B cell (primary cell): ENCODE results near the gene GRIK3. TPM values are rescaled to one million over a fixed set of nuclear protein-coding genes. Genes with fewer than 3 reads are reported as not detected.

ENCODE experiments used
- ATAC-seq: fragments of 200-7000 bp; cut with Tn5 transposase; one replicate; pipeline ENCODE4 v1.10.0; 2021; ENCODE audit warnings: low read depth, mild to moderate bottlenecking, moderate number of reproducible peaks, moderate library complexity
- CTCF ChIA-PET: fragments of 350-600 bp; sonication (Branson Sonifier 250); formaldehyde crosslinking; loops from one replicate; lab custom pipeline; 2021; ENCODE audit warnings: antibody characterized with exemption, inconsistent platforms; lab: Charles Lee
- POLR2A ChIA-PET: fragments of 350-600 bp; sonication (Branson Sonifier 250); formaldehyde crosslinking; loops from one replicate; lab custom pipeline; 2021; ENCODE audit warnings: antibody characterized with exemption; lab: Charles Lee
- DNase-seq: peaks from one replicate; pipeline ENCODE4 v3.0.0; 2013
- H2AFZ ChIP-seq: 2 replicates; pipeline ENCODE4 v1.6.1; 2012; ENCODE audit warnings: mild to moderate bottlenecking, low read depth, low read length; ENCODE audit not compliant: insufficient read depth, poor library complexity, severe bottlenecking
- H3K27ac ChIP-seq, 2 donors: 1 replicate in 1 of 2; 2 replicates in 1 of 2; pipeline ENCODE4 v1.5.1; 2012 to 2013; ENCODE audit warnings: low read length in 2 of 2, mild to moderate bottlenecking in 2 of 2, moderate library complexity in 1 of 2
- H3K27me3 ChIP-seq, 4 experiments: fragments of 200-600 bp in 1 of 4; sonication (generic) in 1 of 4; replicated peaks in 1 of 4; 1 replicate in 2 of 4; 2 replicates in 2 of 4; pipeline versions ENCODE4 v1.6.1 to v1.7.0; 2013 to 2016; ENCODE audit warnings: low read length in 3 of 4, mild to moderate bottlenecking in 2 of 4, mixed read lengths in 1 of 4, moderate library complexity in 1 of 4; ENCODE audit not compliant: insufficient read depth in 4 of 4, control insufficient read depth in 3 of 4; ENCODE audit errors: control extremely low read depth in 1 of 4
- H3K36me3 ChIP-seq, 2 experiments: replicated peaks in 1 of 2; 1 replicate in 1 of 2; 2 replicates in 1 of 2; pipeline versions ENCODE4 v1.6.1 to v1.7.1; 2013; ENCODE audit warnings: low read length in 1 of 2; ENCODE audit not compliant: insufficient read depth in 2 of 2, control insufficient read depth in 1 of 2; ENCODE audit errors: control extremely low read depth in 1 of 2, extremely low read depth in 1 of 2
- H3K4me1 ChIP-seq, 2 donors: fragments of 200-600 bp in 1 of 2; sonication (generic) in 1 of 2; 1 replicate in 1 of 2; 2 replicates in 1 of 2; pipeline versions ENCODE4 v1.5.1 to v1.6.1; 2013 to 2017; ENCODE audit warnings: low read length in 2 of 2; ENCODE audit not compliant: control insufficient read depth in 2 of 2, insufficient read depth in 2 of 2
- H3K4me2 ChIP-seq: replicated peaks from 2 replicates; pipeline ENCODE3; 2012; ENCODE audit warnings: mild to moderate bottlenecking, low read depth, low read length; ENCODE audit not compliant: poor library complexity, severe bottlenecking
- H3K4me3 ChIP-seq, 5 experiments: fragments of 200-600 bp in 1 of 5; sonication (generic) in 1 of 5; 1 replicate in 3 of 5; 2 replicates in 2 of 5; pipeline versions ENCODE4 v1.5.1 to v1.7.0; 2011 to 2016; ENCODE audit warnings: low read length in 4 of 5, mild to moderate bottlenecking in 4 of 5, low read depth in 2 of 5, control low read depth in 1 of 5, moderate library complexity in 1 of 5; ENCODE audit not compliant: insufficient read depth in 1 of 5; ENCODE audit errors: control extremely low read depth in 1 of 5, extremely low read depth in 1 of 5
- H3K79me2 ChIP-seq: fragments of 200-600 bp; sonication (generic); one replicate; pipeline ENCODE4 v1.6.0; 2016; ENCODE audit warnings: low read length; ENCODE audit not compliant: control insufficient read depth, insufficient read depth
- H3K9ac ChIP-seq: fragments of 200-600 bp; sonication (generic); 2 replicates; pipeline ENCODE4 v1.6.1; 2017; ENCODE audit warnings: mild to moderate bottlenecking, low read length, moderate library complexity
- H3K9me3 ChIP-seq, 3 donors: one replicate each; pipeline versions ENCODE4 v1.6.1 to v1.7.1; 2013; ENCODE audit warnings: low read length in 2 of 3; ENCODE audit not compliant: control insufficient read depth in 2 of 3, insufficient read depth in 1 of 3; ENCODE audit errors: control extremely low read depth in 1 of 3
- H4K20me1 ChIP-seq: 2 replicates; pipeline ENCODE4 v1.6.0; 2012; ENCODE audit warnings: mild to moderate bottlenecking, low read length; ENCODE audit not compliant: insufficient read depth, control insufficient read depth, poor library complexity, severe bottlenecking
- H3K27ac Mint-ChIP-seq: one replicate; pipeline ENCODE4 v1.8.0; 2021; ENCODE audit warnings: mixed read lengths
- H3K27me3 Mint-ChIP-seq: one replicate; pipeline ENCODE4 v1.8.0; 2021; ENCODE audit warnings: mixed read lengths
- H3K4me1 Mint-ChIP-seq: one replicate; pipeline ENCODE4 v1.8.0; 2021; ENCODE audit warnings: mixed read lengths
- H3K4me3 Mint-ChIP-seq: one replicate; pipeline ENCODE4 v1.8.0; 2021; ENCODE audit warnings: mixed read lengths
- H3K9me3 Mint-ChIP-seq: one replicate; pipeline ENCODE4 v1.8.0; 2022; ENCODE audit warnings: mixed read lengths; ENCODE audit not compliant: insufficient read depth
- EZH2 ChIP-seq: IDR thresholded peaks from 2 replicates; pipeline ENCODE4 v1.6.1; 2012; ENCODE audit warnings: borderline replicate concordance, low read depth, mild to moderate bottlenecking, moderate library complexity, low read length; ENCODE audit not compliant: insufficient read depth, poor library complexity, severe bottlenecking
- WGBS: methylation state at CpG from one replicate; pipeline ENCODE4 v1.1.5; 2013; ENCODE audit warnings: missing lambda C conversion rate; ENCODE audit not compliant: insufficient coverage; 5-methylcytosine and 5-hydroxymethylcytosine counted together
- intact Hi-C: fragments of 100-400 bp; cut with micrococcal nuclease; formaldehyde crosslinking; loops from one replicate; pipeline ENCODE4 v1.10.0; 2022
- polyA plus RNA-seq: library from polyadenylated mRNA; depleted of rRNA; stranded (reverse); fragments of >200 nt; gene quantifications from 2 replicates; pipeline ENCODE4 v1.2.3, GENCODE V29; 2012
- total RNA-seq, 2 donors: library from RNA; stranded (reverse); fragments of 120-200 nt in 1 of 2; gene quantifications; 1 replicate in 1 of 2; 2 replicates in 1 of 2; pipeline versions ENCODE4 v1.2.3 to v1.2.4, GENCODE V29; 2013 to 2022
- TF ChIP-seq, protein P1 (sequence below): fragments of 200-600 bp; IDR thresholded peaks from one replicate; pipeline ENCODE4 v1.8.0; 2022; ENCODE audit warnings: antibody characterized with exemption, mild to moderate bottlenecking

The GRIK3 gene
- total and polyA plus RNA-seq, 2 donors (not counting 1 experiment from before 2014, with no cell fraction given): 0.12 to 1.5 TPM

DNA sequence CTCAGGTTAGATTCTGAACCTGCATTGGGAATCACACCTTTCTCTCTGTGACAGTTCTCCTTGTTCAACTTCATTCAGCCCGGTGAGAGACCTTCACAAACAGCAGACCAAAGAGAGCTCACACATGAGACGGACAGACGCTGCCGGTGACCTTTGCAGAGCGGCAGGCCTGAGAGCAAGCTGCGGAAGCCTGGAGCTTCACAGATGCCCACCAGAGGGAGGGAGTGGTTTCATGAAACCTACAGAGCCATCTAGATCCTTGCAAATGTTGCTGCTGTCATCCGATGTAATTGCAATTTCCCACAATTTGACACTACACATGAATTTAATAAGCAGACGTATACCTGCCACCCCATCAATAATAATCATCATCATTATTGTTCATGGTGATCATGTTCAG is 39.4 kb downstream of the GRIK3 start:
- H3K79me2 ChIP-seq: no peaks in the 10 kb centered on the region
- no peak for TF ChIP-seq EZH2
- TF ChIP-seq, protein P1, sequence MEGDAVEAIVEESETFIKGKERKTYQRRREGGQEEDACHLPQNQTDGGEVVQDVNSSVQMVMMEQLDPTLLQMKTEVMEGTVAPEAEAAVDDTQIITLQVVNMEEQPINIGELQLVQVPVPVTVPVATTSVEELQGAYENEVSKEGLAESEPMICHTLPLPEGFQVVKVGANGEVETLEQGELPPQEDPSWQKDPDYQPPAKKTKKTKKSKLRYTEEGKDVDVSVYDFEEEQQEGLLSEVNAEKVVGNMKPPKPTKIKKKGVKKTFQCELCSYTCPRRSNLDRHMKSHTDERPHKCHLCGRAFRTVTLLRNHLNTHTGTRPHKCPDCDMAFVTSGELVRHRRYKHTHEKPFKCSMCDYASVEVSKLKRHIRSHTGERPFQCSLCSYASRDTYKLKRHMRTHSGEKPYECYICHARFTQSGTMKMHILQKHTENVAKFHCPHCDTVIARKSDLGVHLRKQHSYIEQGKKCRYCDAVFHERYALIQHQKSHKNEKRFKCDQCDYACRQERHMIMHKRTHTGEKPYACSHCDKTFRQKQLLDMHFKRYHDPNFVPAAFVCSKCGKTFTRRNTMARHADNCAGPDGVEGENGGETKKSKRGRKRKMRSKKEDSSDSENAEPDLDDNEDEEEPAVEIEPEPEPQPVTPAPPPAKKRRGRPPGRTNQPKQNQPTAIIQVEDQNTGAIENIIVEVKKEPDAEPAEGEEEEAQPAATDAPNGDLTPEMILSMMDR: no peak
- no peak overlapping the region for H2AFZ ChIP-seq
- CTCF ChIA-PET: no interaction called here
- no peak for ATAC-seq
- no peak overlapping the region for H3K4me2 ChIP-seq
- no peaks in the 10 kb centered on the region for H3K4me1 ChIP-seq
- no peak for DNase-seq
- no peak overlapping the region for H3K4me3 ChIP-seq
- H3K9ac ChIP-seq: no peak overlapping the region
- H3K27ac ChIP-seq: no peak overlapping the region
- POLR2A ChIA-PET: no interaction called here
- H3K27me3 Mint-ChIP-seq: peaks cover 15% of the 10 kb centered on the region
- peaks cover 0 to 2% (median 0%) of the 10 kb centered on the region in 4 experiments for H3K27me3 ChIP-seq
- 77% methylated on average over 7 of the region's 8 CpGs for WGBS
- intact Hi-C loops: no loop called here
- no peaks in the 10 kb centered on the region for H4K20me1 ChIP-seq
- no peaks in the 10 kb centered on the region for H3K9me3 Mint-ChIP-seq
- no peaks in the 10 kb centered on the region for H3K36me3 ChIP-seq
- H3K9me3 ChIP-seq: no peaks in the 10 kb centered on the region
- H3K4me3 Mint-ChIP-seq: no peak overlapping the region
- no peak overlapping the region for H3K27ac Mint-ChIP-seq
- H3K4me1 Mint-ChIP-seq: no peaks in the 10 kb centered on the region

DNA sequence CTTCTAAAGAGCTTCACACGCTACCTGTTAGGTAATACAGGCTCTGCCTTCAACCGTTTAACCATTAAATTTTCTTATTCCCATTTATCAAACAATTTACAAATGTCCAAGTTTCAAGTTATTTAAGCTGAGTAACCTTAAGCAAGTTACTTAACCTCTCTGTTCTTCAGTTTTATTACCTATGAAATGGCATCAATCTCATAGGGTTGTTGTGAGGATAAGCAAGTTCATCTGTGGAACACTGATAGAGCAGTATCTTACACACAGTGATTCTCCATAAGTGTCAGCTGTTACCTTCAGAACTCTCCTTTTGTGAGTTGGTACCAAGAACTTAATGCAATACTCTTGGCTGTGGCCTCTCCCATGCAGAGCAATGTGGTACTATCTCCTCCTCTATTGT is 40.0 kb downstream of the GRIK3 start:
- Histone ChIP-seq H4K20me1 (no peaks in the 10 kb centered on the region), H3K36me3 (no peaks in the 10 kb centered on the region), H3K4me2 (no peak overlapping the region), H3K9ac (no peak overlapping the region), H3K27me3 (peaks cover 0 to 2% (median 0%) of the 10 kb centered on the region in 4 experiments), H3K79me2 (no peaks in the 10 kb centered on the region), H3K4me1 (no peaks in the 10 kb centered on the region), H3K9me3 (no peaks in the 10 kb centered on the region), H3K27ac (no peak overlapping the region), H2AFZ (no peak overlapping the region), H3K4me3 (no peak overlapping the region)
- POLR2A ChIA-PET: no interaction called here
- H3K4me1 Mint-ChIP-seq: no peaks in the 10 kb centered on the region
- H3K27ac Mint-ChIP-seq: no peak overlapping the region
- ATAC-seq (no peak), DNase-seq (no peak)
- 100% methylated on average over 1 of the region's 2 CpGs for WGBS
- H3K27me3 Mint-ChIP-seq: peaks cover 18% of the 10 kb centered on the region
- intact Hi-C loops: no loop called here
- TF ChIP-seq, protein P1: no peak
- TF ChIP-seq EZH2: no peak
- CTCF ChIA-PET: no interaction called here
- H3K9me3 Mint-ChIP-seq: no peaks in the 10 kb centered on the region
- no peak overlapping the region for H3K4me3 Mint-ChIP-seq
